Measurements from ENCODE around the gene SLC27A3. TPM values are rescaled to one million over a fixed set of nuclear protein-coding genes. Genes with fewer than 3 reads are reported as not detected.

Gene SLC27A3
- total RNA-seq, 2 experiments from 2014 or later = 3.8 to 4.4 TPM

DNA sequence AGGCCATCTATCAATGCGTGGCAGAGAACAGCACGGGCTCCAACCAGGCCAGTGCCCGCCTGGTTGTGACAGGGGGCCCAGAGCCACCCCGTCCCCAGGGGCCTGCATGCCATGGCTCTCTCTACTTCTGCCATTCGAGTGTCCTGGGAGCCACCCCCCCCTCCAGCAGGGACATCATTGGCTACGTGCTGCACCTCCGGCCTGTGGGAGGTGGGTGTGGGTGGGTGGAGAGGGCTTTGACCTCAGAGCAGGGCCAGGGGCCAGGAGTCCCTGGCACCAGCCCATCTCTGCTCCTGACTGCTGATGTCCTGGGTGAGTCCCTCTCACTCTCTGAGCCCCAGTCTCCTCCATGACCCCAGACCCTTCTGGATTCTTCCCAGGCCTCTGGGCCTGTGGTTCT is 25.3 kb downstream of the SLC27A3 start:
- H3K27me3 Mint-ChIP-seq = no peaks in the 10 kb centered on the region
- no peaks in the 10 kb centered on the region for H3K27me3 ChIP-seq (ENCODE audit: control insufficient read depth in 1 of 2, insufficient read depth in 2 of 2, low read length in 2 of 2)
- TF ChIP-seq, protein P1, sequence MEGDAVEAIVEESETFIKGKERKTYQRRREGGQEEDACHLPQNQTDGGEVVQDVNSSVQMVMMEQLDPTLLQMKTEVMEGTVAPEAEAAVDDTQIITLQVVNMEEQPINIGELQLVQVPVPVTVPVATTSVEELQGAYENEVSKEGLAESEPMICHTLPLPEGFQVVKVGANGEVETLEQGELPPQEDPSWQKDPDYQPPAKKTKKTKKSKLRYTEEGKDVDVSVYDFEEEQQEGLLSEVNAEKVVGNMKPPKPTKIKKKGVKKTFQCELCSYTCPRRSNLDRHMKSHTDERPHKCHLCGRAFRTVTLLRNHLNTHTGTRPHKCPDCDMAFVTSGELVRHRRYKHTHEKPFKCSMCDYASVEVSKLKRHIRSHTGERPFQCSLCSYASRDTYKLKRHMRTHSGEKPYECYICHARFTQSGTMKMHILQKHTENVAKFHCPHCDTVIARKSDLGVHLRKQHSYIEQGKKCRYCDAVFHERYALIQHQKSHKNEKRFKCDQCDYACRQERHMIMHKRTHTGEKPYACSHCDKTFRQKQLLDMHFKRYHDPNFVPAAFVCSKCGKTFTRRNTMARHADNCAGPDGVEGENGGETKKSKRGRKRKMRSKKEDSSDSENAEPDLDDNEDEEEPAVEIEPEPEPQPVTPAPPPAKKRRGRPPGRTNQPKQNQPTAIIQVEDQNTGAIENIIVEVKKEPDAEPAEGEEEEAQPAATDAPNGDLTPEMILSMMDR (IDR thresholded peaks at IDR 0.05) = no peak
- H3K4me1 ChIP-seq (ENCODE audit: insufficient read depth, low read length) = peaks cover 26% of the 10 kb centered on the region
- peaks cover 24% of the 10 kb centered on the region for H3K4me1 Mint-ChIP-seq (ENCODE audit: low read depth)
- H3K27ac Mint-ChIP-seq = peak overlapping the region; percentile 17
- CTCF ChIA-PET = no interaction called here
- no peaks in the 10 kb centered on the region for H3K9me3 Mint-ChIP-seq
- DNase-seq (no peak), ATAC-seq (ENCODE audit: poor library complexity) (no peak)
- H3K36me3 Mint-ChIP-seq (ENCODE audit: low read depth) = peaks cover 15% of the 10 kb centered on the region
- intact Hi-C loops (cut with DNase I, micrococcal nuclease) = no loop called here
- peaks cover 3% of the 10 kb centered on the region for H3K36me3 ChIP-seq (ENCODE audit: insufficient read depth, low read length)
- no peak overlapping the region for H3K4me3 ChIP-seq (ENCODE audit: low read length)
- no peak overlapping the region for H3K4me3 Mint-ChIP-seq
- no peaks in the 10 kb centered on the region for H3K9me3 ChIP-seq (ENCODE audit: control insufficient read depth in 1 of 2, insufficient read depth in 1 of 2, low read length in 2 of 2)
- POLR2A ChIA-PET = no interaction called here
- no peak overlapping the region for H3K27ac ChIP-seq (ENCODE audit: low read depth in 1 of 2, low read length in 2 of 2)

GRCh38 chr1:153801028-153801625 is 25.9 kb downstream of the SLC27A3 start:
- H3K36me3 Mint-ChIP-seq (ENCODE audit: low read depth) = peaks cover 21% of the 10 kb centered on the region
- ChIA-PET CTCF (no interaction called here), POLR2A (interaction anchor here (0.8 kb wide), 2 partner anchors 11 to 189 kb away, joined by 3 to 5 read pairs; no protein-coding TSS in a partner anchor)
- no peaks in the 10 kb centered on the region for H3K27me3 ChIP-seq (ENCODE audit: control insufficient read depth in 1 of 2, insufficient read depth in 2 of 2, low read length in 2 of 2)
- peak overlapping the region; percentile 71 for H3K27ac Mint-ChIP-seq
- TF ChIP-seq, protein P1 (IDR thresholded peaks at IDR 0.05) = no peak
- no peaks in the 10 kb centered on the region for H3K9me3 ChIP-seq (ENCODE audit: control insufficient read depth in 1 of 2, insufficient read depth in 1 of 2, low read length in 2 of 2)
- peaks cover 3% of the 10 kb centered on the region for H3K36me3 ChIP-seq (ENCODE audit: insufficient read depth, low read length)
- ATAC-seq (ENCODE audit: poor library complexity) = no peak
- DNase-seq = no peak
- H3K9me3 Mint-ChIP-seq = no peaks in the 10 kb centered on the region
- no peak overlapping the region for H3K4me3 ChIP-seq (ENCODE audit: low read length)
- no peak overlapping the region for H3K4me3 Mint-ChIP-seq
- no peak overlapping the region for H3K27ac ChIP-seq (ENCODE audit: low read depth in 1 of 2, low read length in 2 of 2)
- H3K4me1 Mint-ChIP-seq (ENCODE audit: low read depth) = peaks cover 30% of the 10 kb centered on the region
- H3K27me3 Mint-ChIP-seq = no peaks in the 10 kb centered on the region
- peaks cover 30% of the 10 kb centered on the region for H3K4me1 ChIP-seq (ENCODE audit: insufficient read depth, low read length)
- intact Hi-C loops (cut with DNase I, micrococcal nuclease) = no loop called here

DNA sequence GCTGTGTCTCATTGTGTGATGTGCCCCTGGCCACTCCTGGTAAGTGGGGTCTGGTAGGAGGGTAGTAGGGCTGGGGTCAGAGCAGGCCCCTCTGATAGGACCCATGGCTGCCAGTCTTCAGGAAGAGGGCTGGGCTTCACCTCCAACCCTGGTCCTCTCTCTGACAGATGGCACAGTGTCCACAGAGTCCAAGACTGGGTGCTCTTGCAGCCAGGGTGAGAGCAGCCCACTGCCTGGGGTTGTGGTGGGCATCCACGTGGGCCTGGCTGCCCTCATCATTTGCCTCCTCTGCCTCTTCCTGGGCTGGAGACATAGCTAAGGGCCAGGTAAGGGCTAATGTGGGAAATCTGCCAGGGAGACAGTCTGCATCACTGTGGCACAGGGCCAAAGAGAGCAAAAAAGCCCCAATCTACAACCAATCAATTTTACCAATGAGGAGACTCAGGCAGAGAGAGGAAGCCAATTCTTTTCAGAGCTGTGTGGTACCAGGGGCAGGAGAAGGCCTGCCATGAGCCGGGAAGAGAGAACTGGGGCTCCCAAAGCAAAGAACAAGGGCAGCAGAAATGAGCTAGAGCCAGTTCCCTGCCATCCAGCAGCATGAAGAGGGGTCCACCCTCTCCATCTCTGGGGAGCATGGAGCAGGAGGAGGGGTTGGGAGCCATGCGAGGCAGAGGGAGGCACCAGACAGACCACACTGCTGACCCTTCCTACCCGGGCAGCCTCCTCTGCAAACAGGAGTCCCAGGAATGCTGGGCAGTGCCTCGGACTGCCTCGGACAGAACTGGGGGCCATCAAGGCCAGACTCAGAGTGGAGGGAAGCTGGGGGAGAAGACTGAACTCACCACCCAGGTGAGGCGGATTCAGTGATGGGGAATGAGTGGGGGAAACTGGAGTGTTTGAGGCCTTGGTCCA is 26.8 kb downstream of the SLC27A3 start:
- Histone ChIP-seq H3K4me1 (ENCODE audit: insufficient read depth, low read length) (peaks cover 28% of the 10 kb centered on the region), H3K4me3 (ENCODE audit: low read length) (no peak overlapping the region), H3K27ac (ENCODE audit: low read depth in 1 of 2, low read length in 2 of 2) (no peak overlapping the region), H3K9me3 (ENCODE audit: control insufficient read depth in 1 of 2, insufficient read depth in 1 of 2, low read length in 2 of 2) (no peaks in the 10 kb centered on the region), H3K27me3 (ENCODE audit: control insufficient read depth in 1 of 2, insufficient read depth in 2 of 2, low read length in 2 of 2) (no peaks in the 10 kb centered on the region), H3K36me3 (ENCODE audit: insufficient read depth, low read length) (peaks cover 8% of the 10 kb centered on the region)
- Mint-ChIP-seq H3K27ac (peak overlapping the region; percentile 71), H3K9me3 (no peaks in the 10 kb centered on the region), H3K36me3 (ENCODE audit: low read depth) (peaks cover 28% of the 10 kb centered on the region), H3K4me3 (no peak overlapping the region), H3K27me3 (no peaks in the 10 kb centered on the region), H3K4me1 (ENCODE audit: low read depth) (peaks cover 39% of the 10 kb centered on the region)
- ATAC-seq (ENCODE audit: poor library complexity) (no peak), DNase-seq (no peak)
- CTCF ChIA-PET = interaction anchor here (0.9 kb wide), 1 partner anchor 184 kb away, joined by 3 read pairs; the partner anchor contains the start of gene RAB13
- POLR2A ChIA-PET = interaction anchor here (0.8 to 1.6 kb wide), 5 partner anchors 12 to 188 kb away, joined by 3 to 5 read pairs (median 4); partner anchors contain the start of genes JTB and RPS27
- intact Hi-C loops (cut with DNase I, micrococcal nuclease) = no loop called here
- TF ChIP-seq, protein P1 (IDR thresholded peaks at IDR 0.05) = no peak
